ENCODE data around the gene DUSP7.

The DUSP7 gene

GRCh38 chr3:52056521-52056967 is at the start of gene DUSP7:
DUSP7 (minus strand) TSS chr3:52056571; CDS start chr3:52056366, 205 bp downstream.
- peak in 1 of 2 donors; percentile 70 for DNase-seq (ENCODE audit: low read depth in 2 of 2)

- DNase-seq (ENCODE audit: low read depth in 2 of 2): no peak
Measured at GRCh38 chr3:52104684-52105640, 48.6 kb upstream of the DUSP7 start.

- DNase-seq (ENCODE audit: low read depth in 2 of 2): no peak
Measured at GRCh38 chr3:52102934-52103333, 46.6 kb upstream of the DUSP7 start.

GRCh38 chr3:52099001-52099401 is 42.6 kb upstream of the DUSP7 start:
- no peak for DNase-seq (ENCODE audit: low read depth in 2 of 2)

GRCh38 chr3:52097851-52098507 is 41.6 kb upstream of the DUSP7 start:
- no peak for DNase-seq (ENCODE audit: low read depth in 2 of 2)

GRCh38 chr3:52095990-52096775 is 39.8 kb upstream of the DUSP7 start:
- DNase-seq (ENCODE audit: low read depth in 2 of 2): no peak

- DNase-seq (ENCODE audit: low read depth in 2 of 2): no peak
Measured at GRCh38 chr3:52094571-52095485, 38.5 kb upstream of the DUSP7 start.

GRCh38 chr3:52093756-52094545 is 37.6 kb upstream of the DUSP7 start:
- DNase-seq (ENCODE audit: low read depth in 2 of 2): no peak

- no peak for DNase-seq (ENCODE audit: low read depth in 2 of 2)
Measured at GRCh38 chr3:52092891-52093290, 36.5 kb upstream of the DUSP7 start.

GRCh38 chr3:52092271-52092660 is 35.9 kb upstream of the DUSP7 start:
- no peak for DNase-seq (ENCODE audit: low read depth in 2 of 2)

- no peak for DNase-seq (ENCODE audit: low read depth in 2 of 2)
Measured at GRCh38 chr3:52091586-52092270, 35.4 kb upstream of the DUSP7 start.

- no peak for DNase-seq (ENCODE audit: low read depth in 2 of 2)
Measured at GRCh38 chr3:52090933-52091468, 34.6 kb upstream of the DUSP7 start.

- DNase-seq (ENCODE audit: low read depth in 2 of 2): no peak
Measured at GRCh38 chr3:52090131-52090932, 34.0 kb upstream of the DUSP7 start.

- DNase-seq (ENCODE audit: low read depth in 2 of 2): no peak
Measured at GRCh38 chr3:52089691-52090090, 33.3 kb upstream of the DUSP7 start.

GRCh38 chr3:52088445-52089367 is 32.3 kb upstream of the DUSP7 start:
- no peak for DNase-seq (ENCODE audit: low read depth in 2 of 2)

GRCh38 chr3:52087731-52088130 is 31.4 kb upstream of the DUSP7 start:
- DNase-seq (ENCODE audit: low read depth in 2 of 2): no peak

- DNase-seq (ENCODE audit: low read depth in 2 of 2): no peak
Measured at GRCh38 chr3:52086976-52087663, 30.7 kb upstream of the DUSP7 start.
